ENCODE results near the gene TSPAN18. TPM values are rescaled to one million over a fixed set of nuclear protein-coding genes. Genes with fewer than 3 reads are reported as not detected.
A peak's percentile ranks its signal among the peaks of the same experiment; 100 is the strongest.

The TSPAN18 gene
- total and polyA plus RNA-seq, 8 donors = 0.69 to 2.7 (median 1.5) TPM

DNA sequence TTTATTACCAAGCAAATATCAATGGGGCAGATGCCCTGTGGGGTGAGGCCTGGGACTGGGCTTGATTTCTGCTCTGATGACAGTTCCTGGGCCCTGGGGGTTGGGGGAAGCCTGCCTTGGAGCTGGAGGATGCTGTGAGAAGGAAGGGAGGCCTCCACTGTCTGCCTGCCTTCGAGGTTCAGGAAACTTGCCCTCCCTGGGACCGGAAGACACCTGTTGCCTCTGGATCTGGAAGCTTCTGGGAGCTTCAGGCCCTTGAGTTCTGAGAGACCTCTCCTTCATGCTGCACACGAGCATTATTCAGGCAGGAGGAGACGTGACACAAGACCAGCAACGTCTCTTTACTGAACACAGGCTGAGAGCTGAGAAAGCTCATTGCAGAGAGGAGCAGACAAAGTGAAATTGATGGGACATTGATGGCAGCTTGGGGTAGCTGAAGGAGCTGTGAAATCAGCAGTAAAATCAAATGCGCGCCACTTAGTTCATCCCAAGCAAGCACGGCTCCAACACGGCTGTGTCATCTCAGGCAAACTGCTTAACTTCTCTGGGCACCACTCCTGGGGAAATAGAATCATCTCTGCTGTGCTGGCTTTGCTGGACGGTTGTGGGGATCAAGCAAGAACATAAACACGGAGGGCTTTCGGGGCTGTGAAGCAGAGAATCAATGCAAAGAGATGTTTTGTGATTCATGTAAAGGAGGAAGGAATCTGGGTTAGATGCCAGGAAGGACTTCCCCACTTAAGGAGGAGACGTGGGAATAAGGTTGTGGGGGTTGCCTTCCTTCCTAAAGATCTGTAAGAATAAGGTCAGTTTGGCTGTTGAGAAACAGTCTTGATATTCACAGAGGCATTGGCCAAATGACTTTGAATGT, 159.4 kb downstream of the TSPAN18 start:
- no peak overlapping the region for H3K4me3 ChIP-seq
- ATAC-seq (no peak), FAIRE-seq (no peak), DNase-seq (no peak)
- H3K27ac ChIP-seq = no peak overlapping the region
- intact Hi-C loops (cut with DNase I) = loop anchor here in 1 of 3 donors (10.0 kb wide), 1 partner anchor 151 kb away; no protein-coding TSS in a partner anchor
- no peaks in the 10 kb centered on the region for H3K9me3 ChIP-seq
- no peaks in the 10 kb centered on the region for H3K36me3 ChIP-seq
- WGBS, 2 donors = 63 to 69% methylated on average over 13 of the region's 13 CpGs
- TF ChIP-seq, protein P1, sequence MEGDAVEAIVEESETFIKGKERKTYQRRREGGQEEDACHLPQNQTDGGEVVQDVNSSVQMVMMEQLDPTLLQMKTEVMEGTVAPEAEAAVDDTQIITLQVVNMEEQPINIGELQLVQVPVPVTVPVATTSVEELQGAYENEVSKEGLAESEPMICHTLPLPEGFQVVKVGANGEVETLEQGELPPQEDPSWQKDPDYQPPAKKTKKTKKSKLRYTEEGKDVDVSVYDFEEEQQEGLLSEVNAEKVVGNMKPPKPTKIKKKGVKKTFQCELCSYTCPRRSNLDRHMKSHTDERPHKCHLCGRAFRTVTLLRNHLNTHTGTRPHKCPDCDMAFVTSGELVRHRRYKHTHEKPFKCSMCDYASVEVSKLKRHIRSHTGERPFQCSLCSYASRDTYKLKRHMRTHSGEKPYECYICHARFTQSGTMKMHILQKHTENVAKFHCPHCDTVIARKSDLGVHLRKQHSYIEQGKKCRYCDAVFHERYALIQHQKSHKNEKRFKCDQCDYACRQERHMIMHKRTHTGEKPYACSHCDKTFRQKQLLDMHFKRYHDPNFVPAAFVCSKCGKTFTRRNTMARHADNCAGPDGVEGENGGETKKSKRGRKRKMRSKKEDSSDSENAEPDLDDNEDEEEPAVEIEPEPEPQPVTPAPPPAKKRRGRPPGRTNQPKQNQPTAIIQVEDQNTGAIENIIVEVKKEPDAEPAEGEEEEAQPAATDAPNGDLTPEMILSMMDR (IDR thresholded peaks at IDR 0.05) = no peak
- no peaks in the 10 kb centered on the region for H3K4me1 ChIP-seq
- no peaks in the 10 kb centered on the region for H3K27me3 ChIP-seq

DNA sequence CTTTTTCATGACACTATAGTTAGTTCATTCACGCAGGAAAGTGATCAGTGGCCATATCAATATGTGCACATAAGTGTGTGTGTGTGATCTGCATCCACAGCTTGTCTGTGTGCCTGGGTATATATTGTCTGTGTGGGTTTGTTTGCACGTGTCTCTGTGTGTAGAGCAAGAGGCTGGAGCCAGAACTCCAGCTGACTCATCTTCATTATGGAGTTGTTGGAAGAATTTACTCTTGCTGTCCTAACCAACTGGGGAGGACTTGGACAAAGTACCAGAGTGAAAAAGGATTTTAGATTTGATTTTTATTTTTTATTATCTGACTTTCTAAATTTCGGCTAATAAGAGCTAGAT, 160.0 kb downstream of the TSPAN18 start:
- Histone ChIP-seq H3K27me3 (no peaks in the 10 kb centered on the region), H3K4me3 (no peak overlapping the region), H3K4me1 (no peaks in the 10 kb centered on the region), H3K9me3 (no peaks in the 10 kb centered on the region), H3K27ac (no peak overlapping the region), H3K36me3 (no peaks in the 10 kb centered on the region)
- 61 to 62% methylated on average over 3 of the region's 3 CpGs for WGBS, 2 donors
- intact Hi-C loops (cut with DNase I) = loop anchor here in 1 of 3 donors (10.0 kb wide), 1 partner anchor 152 kb away; no protein-coding TSS in a partner anchor
- peak in 2 of 4 donors; percentile 22 to 43 for ATAC-seq
- TF ChIP-seq, protein P1 (IDR thresholded peaks at IDR 0.05) = no peak
- no peak for DNase-seq
- FAIRE-seq = no peak

DNA sequence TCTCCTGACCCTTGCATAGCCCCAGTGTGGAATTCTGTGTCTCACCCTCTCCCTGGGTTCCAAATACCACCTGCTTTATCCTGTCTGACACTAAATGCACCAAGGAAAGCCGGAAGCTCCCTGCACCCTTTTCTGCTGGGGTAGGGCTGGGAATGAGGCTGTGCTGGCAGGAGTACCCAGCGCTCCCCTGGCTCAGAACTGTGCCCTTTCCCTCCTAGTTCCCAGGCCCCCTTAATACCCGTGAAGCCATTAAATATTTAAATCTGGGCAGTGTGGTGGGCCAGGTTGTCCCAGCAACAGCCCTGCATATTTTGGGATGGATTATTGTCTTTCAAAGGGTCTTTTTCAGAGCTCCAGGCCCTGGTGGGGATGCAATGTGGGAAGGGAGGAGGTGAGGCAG, 160.9 kb downstream of the TSPAN18 start:
- no peaks in the 10 kb centered on the region for H3K4me1 ChIP-seq
- no peak overlapping the region for H3K27ac ChIP-seq
- H3K36me3 ChIP-seq = no peaks in the 10 kb centered on the region
- TF ChIP-seq, protein P1 (IDR thresholded peaks at IDR 0.05) = no peak
- no peak overlapping the region for H3K4me3 ChIP-seq
- no peaks in the 10 kb centered on the region for H3K9me3 ChIP-seq
- no peak for DNase-seq
- no peaks in the 10 kb centered on the region for H3K27me3 ChIP-seq
- intact Hi-C loops (cut with DNase I) = loop anchor here in 1 of 3 donors (10.0 kb wide), 1 partner anchor 153 kb away; no protein-coding TSS in a partner anchor
- no peak for FAIRE-seq
- WGBS, 2 donors = 67 to 85% methylated on average over 3 of the region's 3 CpGs
- ATAC-seq = no peak

DNA sequence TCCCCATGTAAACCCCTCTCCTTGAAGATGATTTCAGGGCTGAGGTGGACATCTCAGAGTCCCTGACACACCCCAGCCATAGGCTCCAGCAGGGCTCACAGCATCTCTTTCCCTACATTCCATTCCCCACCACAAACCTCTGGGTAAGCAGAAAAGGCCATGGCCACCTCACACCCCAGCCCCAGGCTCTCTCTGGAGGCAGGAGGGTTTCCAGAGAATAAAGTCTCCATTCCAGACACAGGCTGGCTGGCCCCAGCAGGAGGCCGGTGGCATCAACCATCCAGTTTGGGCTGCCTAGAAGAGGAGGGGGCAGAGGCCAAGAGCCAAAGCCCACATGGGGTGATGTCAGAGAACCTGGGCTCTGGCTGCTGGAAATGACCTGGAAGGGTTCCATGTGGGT, 162.5 kb downstream of the TSPAN18 start:
- DNase-seq = peak in 1 of 6 donors; percentile 25
- Histone ChIP-seq H3K9me3 (no peaks in the 10 kb centered on the region), H3K27me3 (no peaks in the 10 kb centered on the region), H3K4me1 (no peaks in the 10 kb centered on the region), H3K27ac (no peak overlapping the region), H3K4me3 (no peak overlapping the region), H3K36me3 (no peaks in the 10 kb centered on the region)
- WGBS, 2 donors = 80 to 90% methylated on average over 1 of the region's 1 CpG
- intact Hi-C loops (cut with DNase I) = loop anchor here in 1 of 3 donors (10.0 kb wide), 1 partner anchor 154 kb away; no protein-coding TSS in a partner anchor
- TF ChIP-seq, protein P1 (IDR thresholded peaks at IDR 0.05) = no peak
- FAIRE-seq = no peak
- ATAC-seq = no peak

DNA sequence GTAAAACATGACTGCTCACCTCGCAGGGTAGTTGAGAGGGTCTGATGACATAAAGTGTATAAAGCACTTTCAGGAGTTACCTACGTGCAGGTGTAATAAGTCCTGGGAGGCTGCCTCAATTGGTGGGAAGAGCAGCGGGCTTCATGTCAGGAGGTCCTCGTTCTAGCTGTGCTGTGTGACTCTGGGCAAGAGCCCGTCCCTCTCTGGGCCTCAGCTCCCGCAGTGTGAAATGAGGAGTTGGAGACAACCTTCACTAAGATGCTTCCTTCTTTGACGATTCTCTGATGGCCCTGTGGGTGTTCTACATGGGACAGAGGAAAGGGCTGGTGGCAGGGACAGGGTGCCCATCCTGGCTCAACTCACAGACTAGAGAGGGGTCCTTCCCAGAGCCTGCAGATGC, 166.1 kb downstream of the TSPAN18 start:
- H3K9me3 ChIP-seq = no peaks in the 10 kb centered on the region
- no peaks in the 10 kb centered on the region for H3K36me3 ChIP-seq
- intact Hi-C loops (cut with DNase I) = loop anchor here in 1 of 3 donors (10.0 kb wide), 1 partner anchor 158 kb away; no protein-coding TSS in a partner anchor
- FAIRE-seq (no peak), DNase-seq (peak in 1 of 6 donors; percentile 14), ATAC-seq (no peak)
- H3K4me1 ChIP-seq = no peaks in the 10 kb centered on the region
- H3K4me3 ChIP-seq = no peak overlapping the region
- H3K27me3 ChIP-seq = no peaks in the 10 kb centered on the region
- TF ChIP-seq, protein P1 (IDR thresholded peaks at IDR 0.05) = no peak
- WGBS, 2 donors = 71 to 77% methylated on average over 7 of the region's 7 CpGs
- H3K27ac ChIP-seq = no peak overlapping the region

Measured in pancreas (tissue), 10 donors.